ENCODE data around the gene PAM.

The PAM gene

DNA sequence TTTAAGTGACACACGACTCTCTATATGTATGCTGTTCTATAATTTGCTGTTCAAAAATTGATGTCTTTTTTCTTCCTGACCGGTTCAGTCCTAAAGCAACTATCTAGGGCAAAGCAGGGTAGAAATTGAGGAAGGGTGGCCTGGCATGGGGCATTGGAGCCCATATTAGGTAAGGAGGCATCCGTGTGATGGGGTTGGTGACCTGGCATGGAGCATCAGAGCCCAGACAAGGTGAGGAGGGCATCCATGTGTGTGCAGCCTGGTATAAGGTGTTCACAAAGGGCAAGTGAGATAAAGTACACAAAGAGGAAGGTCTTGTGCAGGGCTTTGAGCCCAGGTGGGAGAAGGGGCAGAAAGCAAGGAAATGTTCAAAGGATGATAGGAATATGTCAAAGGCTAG lies 104.9 kb downstream of the PAM start:
- DNase-seq (ENCODE audit: low read depth): no peak

DNA sequence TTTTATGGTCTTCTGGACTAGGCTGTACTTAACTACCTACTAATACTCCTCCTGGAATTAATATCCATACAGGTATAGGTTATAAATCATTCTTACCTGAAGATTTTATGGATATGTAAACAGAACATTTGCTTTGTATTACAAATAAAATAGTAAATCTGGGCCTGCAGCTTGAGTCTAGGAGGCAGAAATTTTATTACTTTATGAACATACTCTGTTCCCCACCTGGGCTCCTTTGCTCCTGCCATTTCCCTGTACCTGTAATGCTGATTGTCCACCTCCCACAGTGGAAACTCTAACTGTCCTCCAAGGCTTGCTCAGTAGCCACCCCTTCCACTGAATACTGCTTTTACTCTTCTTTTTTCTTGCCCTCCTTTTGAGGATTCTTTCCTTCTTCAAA lies 108.0 kb downstream of the PAM start:
- DNase-seq (ENCODE audit: low read depth): no peak

DNA sequence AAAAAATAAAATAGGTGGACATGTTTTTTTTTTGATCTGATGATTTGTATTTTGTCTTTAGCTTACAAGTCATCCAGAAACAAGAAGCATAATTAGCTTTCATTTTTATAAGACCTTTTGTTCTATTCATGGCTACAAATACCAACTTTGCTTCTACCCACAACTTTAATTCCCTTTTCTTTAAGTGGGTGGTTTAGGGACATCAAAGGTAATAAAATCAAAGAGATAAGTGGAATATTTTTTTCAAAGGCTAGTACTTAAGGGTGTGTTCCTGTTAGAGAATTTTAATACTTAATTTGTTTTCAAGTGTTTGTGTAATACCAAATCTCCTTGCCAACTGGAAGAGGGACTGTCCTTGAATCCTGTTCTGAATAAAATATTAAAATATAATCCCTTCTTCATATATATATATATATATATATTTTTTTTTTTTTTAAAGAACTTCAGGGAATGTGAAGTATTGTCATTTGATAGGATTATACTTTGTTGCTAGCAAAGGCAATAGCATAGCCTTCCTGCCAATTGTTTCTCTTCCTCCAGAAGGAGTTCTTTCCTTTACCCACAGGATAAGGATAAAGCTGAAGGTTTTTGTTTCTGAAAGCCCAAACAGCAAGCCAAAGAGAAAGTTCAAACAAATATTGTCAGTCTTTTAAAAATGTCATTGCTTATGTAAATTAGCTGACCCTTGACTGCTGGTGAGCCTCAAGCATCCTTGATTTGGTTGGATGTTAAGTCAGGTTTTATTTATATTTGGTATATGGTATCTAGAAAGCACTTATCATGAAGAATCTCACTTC lies 108.9 kb downstream of the PAM start:
- DNase-seq (ENCODE audit: low read depth): no peak

DNA sequence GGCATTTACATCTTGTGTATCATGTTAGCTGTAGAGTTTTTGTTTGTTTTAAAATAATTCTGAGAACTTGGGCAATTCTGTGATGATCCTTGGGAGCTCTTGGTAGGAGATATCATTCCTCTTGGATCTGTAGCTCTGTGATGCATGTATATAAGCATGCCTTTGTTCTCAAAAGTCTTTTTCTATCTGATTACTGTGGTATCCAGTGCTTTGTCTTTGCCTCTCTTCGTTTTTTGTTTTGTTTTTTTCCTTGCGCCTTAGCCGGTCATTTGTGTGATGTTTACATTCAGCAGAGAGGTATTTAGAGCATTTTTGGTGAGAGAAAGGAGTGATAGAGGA lies 110.0 kb downstream of the PAM start:
- no peak for DNase-seq (ENCODE audit: low read depth)

DNA sequence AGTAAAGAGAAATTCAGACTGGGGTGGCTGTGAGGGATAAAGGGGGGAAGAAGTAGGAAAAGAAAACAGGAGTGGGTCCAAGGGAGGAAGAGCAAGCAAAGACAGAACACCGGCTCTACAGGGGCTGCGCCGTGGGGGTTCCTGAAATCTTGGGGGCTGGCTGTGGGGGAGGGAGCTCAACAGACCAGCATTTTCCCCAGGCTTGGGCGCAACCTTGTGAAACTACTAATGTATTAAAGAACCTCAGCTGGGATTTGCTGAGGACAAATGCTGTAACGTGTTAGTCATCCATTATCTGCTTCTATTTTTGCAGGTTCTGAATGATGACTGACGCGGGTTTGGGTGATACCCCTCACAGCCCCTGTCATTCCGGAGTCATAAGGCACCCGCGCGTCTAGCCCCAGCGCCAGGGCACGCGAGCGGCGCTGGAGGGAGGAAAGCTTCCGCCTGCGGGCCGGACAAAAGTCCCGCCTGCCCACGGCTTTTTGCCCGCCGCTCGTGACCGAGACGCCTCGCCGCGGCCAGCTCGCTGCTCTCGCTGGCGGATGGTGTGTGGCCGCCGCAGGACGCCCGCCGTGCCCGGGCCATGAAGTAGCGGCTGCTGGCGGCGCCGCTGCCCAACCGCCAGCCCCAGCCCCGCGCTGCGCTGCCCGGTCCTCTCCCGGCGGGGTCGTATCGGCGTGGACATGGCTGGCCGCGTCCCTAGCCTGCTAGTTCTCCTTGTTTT lies 110.6 kb downstream of the PAM start:
- no peak for DNase-seq (ENCODE audit: low read depth)

DNA sequence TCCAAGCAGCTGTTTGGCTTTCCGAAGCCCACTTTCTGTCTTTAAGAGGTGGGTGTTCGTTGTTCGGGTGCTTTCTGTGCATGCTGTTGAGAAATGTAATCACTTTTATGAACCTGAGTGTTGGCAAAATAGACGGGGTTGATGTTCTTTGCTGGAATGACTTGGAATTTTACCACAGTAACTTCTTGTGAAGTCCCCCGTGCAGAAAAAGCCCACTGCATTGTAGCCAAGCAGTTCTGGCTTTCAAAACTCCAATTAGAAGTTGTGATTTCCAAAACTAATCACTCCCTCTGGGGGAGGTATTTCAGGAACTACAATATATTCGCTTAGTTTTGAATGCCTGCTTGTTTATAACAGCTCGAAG lies 111.1 kb downstream of the PAM start:
- no peak for DNase-seq (ENCODE audit: low read depth)

DNA sequence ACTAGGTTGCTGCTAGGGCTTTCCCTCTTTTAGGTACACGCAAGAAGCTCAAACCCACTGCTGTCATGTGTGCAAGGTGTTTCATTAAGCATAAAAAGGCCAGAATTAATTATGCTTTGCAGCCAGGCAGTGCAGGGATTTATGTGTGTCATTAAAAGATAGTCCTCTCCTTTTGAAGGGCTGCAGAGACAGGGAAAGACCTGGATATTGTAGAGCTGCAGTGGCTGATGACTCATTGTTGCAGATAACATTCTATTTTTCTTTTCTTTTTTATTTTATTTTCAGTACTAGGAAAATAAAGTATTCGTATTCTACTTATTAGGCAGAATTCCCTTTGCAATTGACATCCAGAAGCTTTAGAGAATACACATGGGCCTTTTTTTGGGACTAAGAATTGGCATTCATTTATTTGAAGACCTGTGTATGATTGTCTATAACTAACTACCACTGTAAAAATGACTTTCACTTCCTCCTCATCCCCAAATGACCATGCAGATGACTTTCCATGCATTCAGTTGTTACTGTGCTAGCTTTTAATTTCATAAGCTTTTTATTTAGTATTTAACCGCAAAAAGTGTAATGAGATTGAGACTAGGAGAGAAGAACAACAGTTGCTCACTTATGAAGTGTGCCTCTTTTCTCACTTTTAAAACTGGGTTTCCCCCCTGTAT lies 113.0 kb downstream of the PAM start:
- no peak for DNase-seq (ENCODE audit: low read depth)

DNA sequence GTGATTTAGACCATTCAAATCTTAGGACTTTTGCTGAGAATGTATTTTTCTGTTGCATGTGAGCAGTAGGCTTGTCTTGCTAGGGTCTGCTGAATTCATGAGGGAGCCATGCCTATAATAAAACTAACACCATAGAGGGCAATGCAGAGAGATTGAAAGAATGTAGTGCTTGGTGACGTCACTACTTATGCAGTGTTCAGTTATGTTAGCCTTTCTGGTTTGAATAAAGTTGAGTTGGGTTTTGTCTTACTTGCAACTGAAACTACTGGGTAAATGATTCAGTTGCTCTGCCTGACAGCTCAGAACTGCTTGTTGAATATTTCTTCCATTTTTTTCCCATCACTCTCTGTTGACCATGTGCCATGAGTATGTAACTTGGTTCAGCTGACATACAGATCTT lies 114.1 kb downstream of the PAM start:
- no peak for DNase-seq (ENCODE audit: low read depth)

DNA sequence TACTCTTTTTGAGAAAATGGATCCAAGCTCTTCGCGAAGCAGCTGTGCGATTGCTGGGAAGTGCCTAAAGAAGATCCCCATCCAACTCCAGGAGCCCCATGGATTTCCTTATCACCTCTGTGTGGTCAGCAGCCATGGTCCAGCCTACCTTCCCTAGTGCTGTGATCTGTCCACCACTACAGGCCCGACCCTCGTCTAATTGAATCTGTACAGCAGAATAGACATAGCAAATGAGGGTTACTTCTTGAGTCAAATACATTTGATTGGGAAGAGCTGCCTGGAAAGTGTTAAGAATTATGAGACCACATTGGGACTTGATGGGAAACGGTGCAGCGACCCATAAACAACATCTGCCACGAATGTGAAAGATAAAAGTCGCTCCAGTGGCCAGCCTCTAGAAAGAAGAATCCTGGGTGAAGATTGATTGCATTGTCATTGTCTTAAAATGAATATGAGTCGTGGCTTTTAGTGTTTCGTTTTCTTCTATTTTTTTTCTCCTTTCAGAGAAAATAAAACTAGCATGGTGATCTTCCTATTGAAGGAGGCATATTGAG lies 118.4 kb downstream of the PAM start:
- no peak for DNase-seq (ENCODE audit: low read depth)

DNA sequence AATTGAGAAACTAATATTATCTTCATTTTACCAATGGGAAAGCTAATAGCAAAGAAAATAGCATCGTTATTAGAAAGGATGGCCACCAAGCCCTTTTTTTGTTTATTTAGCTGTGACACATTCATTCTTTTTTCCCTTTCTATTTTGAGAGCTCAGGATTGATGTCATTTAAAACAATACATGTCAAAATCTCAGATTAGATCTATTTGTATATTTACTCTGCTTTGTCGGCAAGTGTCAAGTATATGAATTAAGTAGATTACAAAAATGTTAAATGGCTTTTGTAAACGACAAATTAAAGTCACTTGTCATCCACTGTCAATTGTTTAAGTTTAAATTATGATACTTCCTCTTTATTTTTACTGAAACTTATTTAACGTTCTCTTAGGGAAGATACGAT lies 118.9 kb downstream of the PAM start:
- no peak for DNase-seq (ENCODE audit: low read depth)

DNA sequence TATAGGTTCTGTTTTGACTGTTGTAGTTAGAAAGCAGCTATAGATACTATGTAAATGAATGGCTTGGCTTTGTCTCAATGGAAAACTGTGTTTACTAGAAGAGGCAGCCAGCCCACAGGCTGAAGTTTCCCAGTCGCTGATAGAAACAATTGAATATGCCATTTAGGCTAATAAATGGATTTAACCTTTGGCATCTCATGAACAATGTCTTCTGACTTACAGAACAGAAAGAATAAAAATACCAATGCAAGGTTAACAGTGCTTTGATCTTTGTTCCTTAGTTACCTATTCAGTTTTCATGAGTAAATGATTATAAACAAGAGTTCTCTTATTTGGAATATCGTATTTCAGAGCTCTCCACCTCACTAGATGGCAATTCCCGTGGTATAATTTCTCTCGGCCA lies 120.6 kb downstream of the PAM start:
- DNase-seq (ENCODE audit: low read depth): no peak

DNA sequence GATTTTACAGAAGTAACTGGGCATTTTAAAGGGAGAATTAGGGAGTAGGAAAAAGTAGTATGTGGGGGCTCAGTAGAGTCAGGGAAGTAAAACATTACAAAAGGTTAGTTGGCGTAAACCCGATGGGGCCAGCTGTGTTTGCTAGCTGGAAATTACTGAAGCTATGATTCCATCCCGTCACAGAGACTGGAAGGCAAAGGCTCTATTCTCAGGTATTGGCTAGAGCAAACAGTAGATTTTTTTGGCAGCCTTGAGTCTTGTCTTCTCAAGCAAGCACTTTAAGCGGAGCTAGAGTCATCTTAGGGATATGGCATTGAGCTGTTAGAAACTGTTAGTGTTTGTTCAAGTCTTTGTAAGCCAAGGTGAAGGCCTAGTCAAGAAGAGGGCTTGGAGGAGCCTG lies 121.5 kb downstream of the PAM start:
- no peak for DNase-seq (ENCODE audit: low read depth)

DNA sequence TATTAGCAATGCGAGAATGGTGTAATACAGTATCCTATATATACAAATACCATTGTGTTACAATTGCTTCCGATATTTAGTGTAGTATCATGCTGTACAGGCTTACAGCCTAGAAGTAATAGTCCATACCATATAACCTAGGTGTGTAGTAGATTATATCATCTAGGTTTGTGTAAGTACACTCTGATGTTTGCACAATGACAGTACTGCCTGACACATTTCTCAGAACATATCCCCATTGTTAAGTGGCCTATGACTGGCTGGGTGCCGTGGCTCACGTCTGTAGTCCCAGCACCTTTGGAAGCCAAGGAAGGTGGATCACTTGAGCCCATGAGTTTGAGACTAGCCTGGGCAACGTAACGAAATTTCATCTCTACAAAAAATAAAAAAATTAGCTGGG lies 124.6 kb downstream of the PAM start:
- DNase-seq (ENCODE audit: low read depth): no peak

DNA sequence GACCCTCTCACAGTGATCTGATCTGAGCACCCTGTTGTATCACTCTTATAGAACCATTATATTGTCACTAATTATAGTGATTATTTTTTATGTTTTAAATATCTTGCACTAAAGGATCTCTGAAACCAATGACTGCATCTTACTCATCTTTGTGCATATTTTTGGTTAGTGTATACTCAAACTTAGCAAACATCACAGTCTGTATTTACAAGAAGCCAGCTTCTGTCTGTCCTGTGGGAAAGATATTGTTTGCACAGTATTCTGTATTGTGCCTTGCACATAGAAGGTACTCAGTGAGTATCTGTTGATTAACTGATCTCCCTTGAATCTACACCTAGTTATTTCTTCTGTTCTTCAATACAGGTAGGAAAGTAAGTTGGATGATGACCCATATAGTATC lies 131.5 kb downstream of the PAM start:
- no peak for DNase-seq (ENCODE audit: low read depth)

DNA sequence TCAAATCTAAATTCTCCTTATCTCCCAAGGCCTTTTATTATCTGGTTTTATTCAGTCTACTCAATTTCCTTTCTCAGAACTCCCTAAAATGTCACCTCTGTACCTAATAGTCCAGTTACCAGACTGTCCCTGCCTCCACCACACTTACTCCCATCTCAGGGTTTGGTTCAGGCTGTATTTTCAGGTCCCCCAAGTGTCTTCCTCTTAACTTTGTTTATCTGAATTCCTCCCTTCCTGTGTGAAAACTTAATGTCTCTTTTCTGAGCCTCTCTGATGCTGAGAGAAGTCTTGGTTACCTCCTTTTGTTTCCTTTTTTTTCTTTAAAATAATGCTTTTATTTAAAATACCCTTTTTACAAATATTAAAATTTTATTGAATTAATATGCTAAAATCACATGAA lies 133.4 kb downstream of the PAM start:
- DNase-seq (ENCODE audit: low read depth): no peak

DNA sequence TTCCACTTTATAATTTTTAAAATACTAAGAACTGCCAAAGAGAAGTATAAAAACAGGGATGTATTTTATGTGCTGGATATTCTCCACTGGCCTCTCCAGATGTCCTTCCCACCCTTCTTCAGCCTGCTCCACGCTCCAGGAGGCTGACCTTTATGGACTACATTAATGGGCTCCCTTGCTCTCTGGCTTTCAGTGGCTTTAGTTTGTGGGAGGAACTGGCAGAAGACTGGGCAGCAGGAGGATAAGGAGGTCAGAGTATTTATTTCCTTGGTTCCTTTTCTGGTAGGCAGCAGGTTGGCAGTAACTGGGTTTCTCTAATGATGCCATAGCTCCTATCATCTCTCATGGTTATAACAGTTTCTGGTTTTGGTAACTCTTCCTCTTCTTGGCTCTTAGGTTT lies 133.9 kb downstream of the PAM start:
- DNase-seq (ENCODE audit: low read depth): no peak

DNA sequence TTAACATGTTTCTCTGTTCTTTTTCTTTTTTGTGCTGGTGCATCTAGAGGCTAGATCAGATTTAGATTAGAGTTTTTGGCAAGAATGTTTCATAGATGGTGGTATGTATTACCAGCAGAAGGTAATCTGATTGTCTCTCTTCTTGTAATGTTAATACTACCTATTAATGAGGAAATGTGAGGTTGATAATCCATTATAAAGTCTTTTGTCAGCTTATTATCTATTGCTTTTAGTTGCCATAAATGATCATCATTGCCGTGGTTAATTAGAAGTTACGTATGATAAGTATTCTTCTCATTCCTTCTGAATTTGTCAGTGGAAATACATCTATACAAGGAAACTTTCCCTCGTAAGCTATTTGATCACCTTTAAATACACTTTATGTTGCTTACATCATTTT lies 135.0 kb downstream of the PAM start:
- DNase-seq (ENCODE audit: low read depth): no peak

DNA sequence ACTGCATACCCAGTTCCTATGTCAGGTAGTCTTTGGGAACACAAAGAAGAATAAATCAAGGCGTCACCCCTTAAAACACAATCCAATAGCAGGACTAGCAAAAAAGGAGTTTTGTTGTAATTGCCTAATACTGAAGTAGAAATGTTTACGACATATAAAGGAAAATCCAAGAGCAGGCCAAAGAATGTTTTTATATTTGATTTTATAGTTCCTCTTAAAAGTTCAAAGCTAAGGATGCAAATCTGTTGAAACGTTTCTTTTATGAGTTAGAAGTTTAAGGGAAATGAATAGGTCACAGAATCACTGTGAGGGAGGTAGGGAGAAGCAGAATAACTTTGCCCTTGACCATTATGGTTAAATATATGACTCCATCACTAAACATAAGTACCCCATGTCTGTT lies 136.1 kb downstream of the PAM start:
- DNase-seq (ENCODE audit: low read depth): no peak

DNA sequence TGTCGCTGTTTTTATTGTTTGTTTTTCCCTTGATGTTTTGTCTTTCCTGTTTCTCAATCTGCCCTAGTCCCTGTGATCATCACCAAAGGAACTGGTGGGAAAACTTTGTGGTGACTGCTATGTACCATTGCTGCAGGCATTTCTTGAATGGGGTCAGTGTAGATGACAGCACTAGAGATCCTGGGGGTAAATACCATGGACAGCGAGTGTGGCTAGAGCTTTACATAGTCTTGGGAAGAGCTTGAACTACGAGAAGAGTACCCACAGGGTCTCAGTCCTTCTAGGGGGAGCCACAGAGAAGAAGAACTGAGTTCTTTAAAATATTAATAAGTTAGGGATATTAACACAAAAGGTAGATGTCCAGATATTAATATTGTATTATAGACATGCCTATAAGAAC lies 138.8 kb downstream of the PAM start:
- DNase-seq (ENCODE audit: low read depth): no peak

DNA sequence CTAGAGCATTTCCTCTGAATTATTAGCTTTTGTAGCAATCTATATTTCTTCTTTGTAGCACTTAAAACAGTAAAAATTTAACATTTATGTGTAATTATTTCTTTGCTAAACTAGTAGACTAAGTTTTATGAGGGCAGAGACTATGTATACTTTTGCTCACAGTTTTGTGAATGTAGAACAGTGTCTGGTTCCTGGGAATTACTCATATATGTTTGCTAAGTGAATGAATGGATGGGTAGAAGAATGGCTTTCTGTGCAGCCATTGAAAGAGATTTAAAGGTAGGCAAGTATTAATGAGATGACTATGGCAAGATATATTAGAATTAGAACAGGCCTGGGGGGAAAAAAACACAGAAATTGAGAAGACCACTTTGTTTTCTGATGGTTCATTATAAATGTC lies 140.1 kb downstream of the PAM start:
- DNase-seq (ENCODE audit: low read depth): no peak

DNA sequence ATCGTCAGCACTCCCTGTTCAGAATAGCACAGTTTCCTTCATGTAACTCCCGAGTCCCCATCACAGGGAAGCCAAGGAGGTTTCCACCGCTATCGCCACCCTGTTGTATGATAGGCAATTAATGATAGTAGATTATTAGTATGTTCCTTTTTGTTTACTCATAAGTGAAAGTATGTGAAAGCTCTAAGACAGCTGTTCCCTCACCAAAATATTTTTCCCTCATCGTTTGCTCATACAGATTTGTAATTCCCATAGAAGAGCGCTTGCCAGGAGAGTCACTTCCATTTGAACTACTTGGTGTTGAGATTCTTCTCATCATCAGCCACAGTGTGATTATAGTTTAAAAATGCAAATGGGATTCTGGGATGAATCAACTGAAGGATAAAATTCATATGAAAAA lies 140.9 kb downstream of the PAM start:
- no peak for DNase-seq (ENCODE audit: low read depth)

DNA sequence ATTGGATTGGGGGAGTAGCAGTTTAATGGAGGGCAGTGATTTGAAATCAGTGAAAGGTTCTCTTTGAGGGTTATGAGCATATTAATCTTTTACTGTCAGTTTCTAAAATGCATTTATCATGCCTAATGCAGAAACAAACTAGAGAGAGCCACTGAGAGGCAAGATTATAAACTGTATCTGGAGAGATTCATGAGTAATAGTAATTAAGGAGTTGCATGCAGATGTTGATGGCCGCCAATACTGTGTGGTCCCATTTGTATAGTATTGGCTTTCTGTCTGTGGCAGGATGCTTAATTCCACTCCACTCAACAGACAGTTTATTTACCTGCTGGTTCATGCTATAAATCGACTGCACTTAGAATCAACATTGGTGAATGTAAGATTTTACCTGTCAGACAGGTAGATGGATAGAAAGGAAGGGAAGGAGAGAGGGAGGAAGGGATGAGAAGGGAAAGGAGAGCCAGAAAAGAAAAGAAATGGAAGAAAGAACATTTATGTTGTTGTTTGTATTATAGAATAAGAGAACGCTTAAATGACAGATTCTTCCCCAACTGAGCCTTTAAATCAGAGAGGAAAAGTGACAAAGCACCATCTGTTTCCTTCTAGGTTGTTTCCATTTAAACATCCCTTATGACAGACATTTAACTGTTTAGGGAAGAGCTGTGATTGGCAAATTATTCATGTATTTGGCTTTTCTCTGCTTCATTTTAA lies 146.5 kb downstream of the PAM start:
- DNase-seq (ENCODE audit: low read depth): no peak

DNA sequence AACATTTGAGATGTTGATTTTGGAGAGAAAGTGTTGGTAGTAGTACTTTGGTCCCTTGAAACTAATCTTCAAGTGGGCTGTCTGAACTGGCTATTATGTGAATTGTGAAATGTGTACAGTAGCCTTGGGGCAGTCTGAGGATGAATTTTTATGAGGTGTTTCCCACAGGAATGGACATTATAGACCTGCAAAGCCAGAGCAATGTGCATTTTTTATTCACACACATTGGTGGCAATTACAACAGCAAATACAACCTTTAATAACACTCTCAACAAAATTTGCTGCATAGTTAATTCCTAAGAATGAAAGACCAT lies 147.0 kb downstream of the PAM start:
- no peak for DNase-seq (ENCODE audit: low read depth)
